ENCODE data around the gene CMTM8.

The CMTM8 gene

GRCh38 chr3:32379831-32380500 lies 141.5 kb downstream of the CMTM8 start:
- DNase-seq (ENCODE audit: low spot score), result no peak
- Histone ChIP-seq H2BK5ac (ENCODE audit: low read length) (no peak overlapping the region), H3K27me3 (ENCODE audit: control insufficient read depth in 3 of 3, insufficient read depth in 3 of 3, low read depth in 1 of 3, low read length in 3 of 3) (no peaks in the 10 kb centered on the region), H3K4ac (ENCODE audit: low read length) (no peak overlapping the region), H3K18ac (ENCODE audit: low read length) (no peak overlapping the region), H2BK120ac (ENCODE audit: low read depth, low read length) (no peak overlapping the region), H3K9me3 (replicated peaks in 1 of 2; ENCODE audit: control insufficient read depth in 2 of 2, insufficient read depth in 1 of 2, low read depth in 1 of 2, low read length in 2 of 2) (peaks cover 0 to 2% of the 10 kb centered on the region in 2 donors), H2AFZ (ENCODE audit: low read length) (peak overlapping the region; percentile 49), H3K4me1 (ENCODE audit: control insufficient read depth in 2 of 2, insufficient read depth in 1 of 2, low read depth in 1 of 2, low read length in 2 of 2) (peaks cover 4 to 24% of the 10 kb centered on the region in 2 donors), H3K9ac (ENCODE audit: low read depth, low read length, poor library complexity) (no peak overlapping the region), H4K91ac (ENCODE audit: low read depth, low read length, poor library complexity) (no peak overlapping the region), H3K14ac (ENCODE audit: low read length) (no peak overlapping the region), H3K36me3 (replicated peaks in 1 of 2; ENCODE audit: control insufficient read depth in 2 of 2, insufficient read depth in 2 of 2, low read length in 2 of 2) (no peaks in the 10 kb centered on the region), H3K4me2 (ENCODE audit: insufficient read depth, low read length, poor library complexity, severe bottlenecking) (no peak overlapping the region), H3K27ac (replicated peaks; ENCODE audit: low read length) (no peak overlapping the region), H2BK15ac (ENCODE audit: low read length) (no peak overlapping the region), H4K8ac (ENCODE audit: low read depth, low read length) (no peak overlapping the region), H2AK5ac (ENCODE audit: low read depth, low read length) (no peak overlapping the region), H3K79me1 (ENCODE audit: low read depth, low read length) (no peaks in the 10 kb centered on the region), H2BK12ac (ENCODE audit: low read length) (no peak overlapping the region), H3K4me3 (ENCODE audit: low read length in 2 of 2) (peak overlapping the region in 1 of 2 donors; percentile 14), H3K23ac (ENCODE audit: low read depth, low read length, poor library complexity) (no peak overlapping the region)
- WGBS, 2 donors (ENCODE audit: extremely low coverage in 2 of 2, insufficient read length in 2 of 2, insufficient replicate concordance in 1 of 2), result no CpG with 5 or more reads among the region's 10 CpGs

GRCh38 chr3:32381922-32382321 lies 143.4 kb downstream of the CMTM8 start:
- Histone ChIP-seq H3K9me3 (replicated peaks in 1 of 2; ENCODE audit: control insufficient read depth in 2 of 2, insufficient read depth in 1 of 2, low read depth in 1 of 2, low read length in 2 of 2) (peaks cover 0 to 2% of the 10 kb centered on the region in 2 donors), H3K27ac (replicated peaks; ENCODE audit: low read length) (no peak overlapping the region), H3K4me2 (ENCODE audit: insufficient read depth, low read length, poor library complexity, severe bottlenecking) (no peak overlapping the region), H2BK120ac (ENCODE audit: low read depth, low read length) (no peak overlapping the region), H4K91ac (ENCODE audit: low read depth, low read length, poor library complexity) (no peak overlapping the region), H3K79me1 (ENCODE audit: low read depth, low read length) (no peaks in the 10 kb centered on the region), H3K18ac (ENCODE audit: low read length) (no peak overlapping the region), H4K8ac (ENCODE audit: low read depth, low read length) (no peak overlapping the region), H3K14ac (ENCODE audit: low read length) (no peak overlapping the region), H3K4ac (ENCODE audit: low read length) (no peak overlapping the region), H3K4me1 (ENCODE audit: control insufficient read depth in 2 of 2, insufficient read depth in 1 of 2, low read depth in 1 of 2, low read length in 2 of 2) (peaks cover 9 to 32% of the 10 kb centered on the region in 2 donors), H2AK5ac (ENCODE audit: low read depth, low read length) (no peak overlapping the region), H3K23ac (ENCODE audit: low read depth, low read length, poor library complexity) (no peak overlapping the region), H2BK12ac (ENCODE audit: low read length) (no peak overlapping the region), H3K9ac (ENCODE audit: low read depth, low read length, poor library complexity) (no peak overlapping the region), H2AFZ (ENCODE audit: low read length) (no peak overlapping the region), H2BK5ac (ENCODE audit: low read length) (no peak overlapping the region), H2BK15ac (ENCODE audit: low read length) (no peak overlapping the region), H3K4me3 (ENCODE audit: low read length in 2 of 2) (no peak overlapping the region), H3K27me3 (ENCODE audit: control insufficient read depth in 3 of 3, insufficient read depth in 3 of 3, low read depth in 1 of 3, low read length in 3 of 3) (no peaks in the 10 kb centered on the region), H3K36me3 (replicated peaks in 1 of 2; ENCODE audit: control insufficient read depth in 2 of 2, insufficient read depth in 2 of 2, low read length in 2 of 2) (no peaks in the 10 kb centered on the region)
- no CpG with 5 or more reads among the region's 7 CpGs for WGBS, 2 donors (ENCODE audit: extremely low coverage in 2 of 2, insufficient read length in 2 of 2, insufficient replicate concordance in 1 of 2)
- no peak for DNase-seq (ENCODE audit: low spot score)

- no peak overlapping the region for H3K4ac ChIP-seq (ENCODE audit: low read length)
- H2BK120ac ChIP-seq (ENCODE audit: low read depth, low read length), result no peak overlapping the region
- H3K18ac ChIP-seq (ENCODE audit: low read length), result no peak overlapping the region
- H3K79me1 ChIP-seq (ENCODE audit: low read depth, low read length), result no peaks in the 10 kb centered on the region
- no peak overlapping the region for H3K4me3 ChIP-seq (ENCODE audit: low read length in 2 of 2)
- no peaks in the 10 kb centered on the region for H3K36me3 ChIP-seq (replicated peaks in 1 of 2; ENCODE audit: control insufficient read depth in 2 of 2, insufficient read depth in 2 of 2, low read length in 2 of 2)
- no peak for DNase-seq (ENCODE audit: low spot score)
- H2BK12ac ChIP-seq (ENCODE audit: low read length), result no peak overlapping the region
- H2AFZ ChIP-seq (ENCODE audit: low read length), result no peak overlapping the region
- no peak overlapping the region for H2BK15ac ChIP-seq (ENCODE audit: low read length)
- no CpG with 5 or more reads among the region's 2 CpGs for WGBS, 2 donors (ENCODE audit: extremely low coverage in 2 of 2, insufficient read length in 2 of 2, insufficient replicate concordance in 1 of 2)
- H3K4me2 ChIP-seq (ENCODE audit: insufficient read depth, low read length, poor library complexity, severe bottlenecking), result no peak overlapping the region
- no peaks in the 10 kb centered on the region for H3K27me3 ChIP-seq (ENCODE audit: control insufficient read depth in 3 of 3, insufficient read depth in 3 of 3, low read depth in 1 of 3, low read length in 3 of 3)
- no peak overlapping the region for H2AK5ac ChIP-seq (ENCODE audit: low read depth, low read length)
- H2BK5ac ChIP-seq (ENCODE audit: low read length), result no peak overlapping the region
- no peak overlapping the region for H4K8ac ChIP-seq (ENCODE audit: low read depth, low read length)
- peaks cover 9 to 32% of the 10 kb centered on the region in 2 donors for H3K4me1 ChIP-seq (ENCODE audit: control insufficient read depth in 2 of 2, insufficient read depth in 1 of 2, low read depth in 1 of 2, low read length in 2 of 2)
- no peak overlapping the region for H3K14ac ChIP-seq (ENCODE audit: low read length)
- H3K9ac ChIP-seq (ENCODE audit: low read depth, low read length, poor library complexity), result no peak overlapping the region
- peaks cover 0 to 2% of the 10 kb centered on the region in 2 donors for H3K9me3 ChIP-seq (replicated peaks in 1 of 2; ENCODE audit: control insufficient read depth in 2 of 2, insufficient read depth in 1 of 2, low read depth in 1 of 2, low read length in 2 of 2)
- H3K23ac ChIP-seq (ENCODE audit: low read depth, low read length, poor library complexity), result no peak overlapping the region
- H4K91ac ChIP-seq (ENCODE audit: low read depth, low read length, poor library complexity), result no peak overlapping the region
- H3K27ac ChIP-seq (replicated peaks; ENCODE audit: low read length), result no peak overlapping the region
These were observed 144.7 kb downstream of the CMTM8 start for GRCh38 chr3:32383136-32383711.

DNA sequence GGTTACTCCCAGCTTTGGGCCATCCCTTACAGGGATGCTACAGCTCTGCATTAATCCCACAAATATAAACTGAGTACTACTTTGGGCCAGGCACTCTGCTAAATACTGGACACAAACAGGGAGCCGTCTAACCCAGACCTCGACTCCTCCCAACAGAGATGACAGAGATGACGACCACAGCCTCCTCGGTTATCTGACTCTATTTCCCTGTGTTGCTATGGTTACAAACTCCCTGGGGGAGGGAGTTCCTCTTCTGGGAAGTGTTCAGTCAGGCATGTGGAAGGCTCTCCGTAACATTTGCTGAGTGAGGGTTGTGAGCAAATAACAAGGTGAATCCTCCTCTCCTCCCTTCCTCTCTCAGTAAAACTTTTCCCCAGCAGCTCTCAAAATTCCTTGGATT lies 146.5 kb downstream of the CMTM8 start:
- Histone ChIP-seq H3K79me1 (ENCODE audit: low read depth, low read length) (no peaks in the 10 kb centered on the region), H2AFZ (ENCODE audit: low read length) (peak overlapping the region; percentile 43), H3K4me1 (ENCODE audit: control insufficient read depth in 2 of 2, insufficient read depth in 1 of 2, low read depth in 1 of 2, low read length in 2 of 2) (peaks cover 9 to 28% of the 10 kb centered on the region in 2 donors), H3K14ac (ENCODE audit: low read length) (no peak overlapping the region), H3K4me3 (ENCODE audit: low read length in 2 of 2) (no peak overlapping the region), H2BK120ac (ENCODE audit: low read depth, low read length) (no peak overlapping the region), H3K4ac (ENCODE audit: low read length) (no peak overlapping the region), H3K27ac (replicated peaks; ENCODE audit: low read length) (no peak overlapping the region), H3K36me3 (replicated peaks in 1 of 2; ENCODE audit: control insufficient read depth in 2 of 2, insufficient read depth in 2 of 2, low read length in 2 of 2) (no peaks in the 10 kb centered on the region), H4K91ac (ENCODE audit: low read depth, low read length, poor library complexity) (no peak overlapping the region), H3K18ac (ENCODE audit: low read length) (no peak overlapping the region), H2BK5ac (ENCODE audit: low read length) (no peak overlapping the region), H3K27me3 (ENCODE audit: control insufficient read depth in 3 of 3, insufficient read depth in 3 of 3, low read depth in 1 of 3, low read length in 3 of 3) (no peaks in the 10 kb centered on the region), H3K4me2 (ENCODE audit: insufficient read depth, low read length, poor library complexity, severe bottlenecking) (no peak overlapping the region), H4K8ac (ENCODE audit: low read depth, low read length) (no peak overlapping the region), H2AK5ac (ENCODE audit: low read depth, low read length) (no peak overlapping the region), H2BK12ac (ENCODE audit: low read length) (no peak overlapping the region), H2BK15ac (ENCODE audit: low read length) (no peak overlapping the region), H3K9ac (ENCODE audit: low read depth, low read length, poor library complexity) (no peak overlapping the region), H3K23ac (ENCODE audit: low read depth, low read length, poor library complexity) (no peak overlapping the region), H3K9me3 (replicated peaks in 1 of 2; ENCODE audit: control insufficient read depth in 2 of 2, insufficient read depth in 1 of 2, low read depth in 1 of 2, low read length in 2 of 2) (peaks cover 0 to 2% of the 10 kb centered on the region in 2 donors)
- WGBS, 2 donors (ENCODE audit: extremely low coverage in 2 of 2, insufficient read length in 2 of 2, insufficient replicate concordance in 1 of 2), result no CpG with 5 or more reads among the region's 5 CpGs
- peak; percentile 48 for DNase-seq (ENCODE audit: low spot score)
